GM23248 (cell line): ENCODE results near the gene SLC25A48.

Experiments used
- EZH2 ChIP-seq: fragments of 200-600 bp; sonication (generic); IDR thresholded peaks from 2 replicates; pipeline ENCODE4 v1.6.1; 2018; ENCODE audit warnings: antibody characterized with exemption, mild to moderate bottlenecking; ENCODE audit not compliant: insufficient read depth, poor library complexity, severe bottlenecking
- EZH2phosphoT487 ChIP-seq: fragments of 200-600 bp; sonication (generic); IDR thresholded peaks from 2 replicates; pipeline ENCODE4 v1.6.1; 2018; ENCODE audit warnings: antibody characterized with exemption, moderate library complexity, mild to moderate bottlenecking, low read depth; ENCODE audit not compliant: insufficient read depth

DNA sequence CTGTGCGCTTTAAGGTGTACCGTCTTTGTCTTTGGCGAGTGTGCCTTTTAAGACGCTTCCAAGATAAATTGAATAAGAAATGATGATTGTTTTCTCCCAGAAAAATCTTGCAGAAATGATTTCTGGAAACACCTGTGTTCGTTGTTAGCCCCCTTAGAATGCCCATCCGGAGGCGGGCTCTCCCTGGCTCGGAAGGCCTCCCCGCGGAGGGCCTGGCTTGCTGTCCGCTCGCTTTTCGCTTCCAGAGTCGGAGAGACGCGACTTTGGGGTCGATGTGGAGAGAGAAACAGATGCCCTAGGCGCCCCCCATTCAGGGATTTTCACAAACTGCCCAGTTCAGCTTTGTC lies 96.5 kb downstream of the SLC25A48 start:
- TF ChIP-seq EZH2 (no peak), EZH2phosphoT487 (no peak)
